Endothelial cell of umbilical vein (primary cell): ENCODE measurements around the gene CCBE1. TPM values are rescaled to one million over a fixed set of nuclear protein-coding genes. Genes with fewer than 3 reads are reported as not detected.
A peak's percentile ranks its signal among the peaks of the same experiment; 100 is the strongest.

Experiments
- BruUV-seq: library from RNA; stranded (reverse); fragments of 400-500 nt; replicated peaks from 2 replicates; lab custom pipeline; 2021; lab: Mats Ljungman, UMichigan
- CTCF ChIA-PET: fragments of 300-600, 350-600 bp; sonication (Branson Sonifier 250); formaldehyde crosslinking; loops from one replicate; lab custom pipeline; 2021; ENCODE audit warnings: antibody characterized with exemption, inconsistent platforms; lab: Charles Lee
- POLR2A ChIA-PET: fragments of 300-600, 350-600 bp; sonication (Branson Sonifier 250); formaldehyde crosslinking; loops from one replicate; lab custom pipeline; 2021; ENCODE audit warnings: antibody characterized with exemption, inconsistent platforms; lab: Charles Lee
- DNase-seq: peaks from one replicate; pipeline ENCODE4 v3.0.0-alpha.2; 2011; ENCODE audit warnings: low read depth, low spot score
- FAIRE-seq: peaks from 2 replicates; lab custom pipeline; 2011; peaks lifted over from hg19 to GRCh38; lab: Jason Lieb, UNC
- H2AFZ ChIP-seq: 2 replicates; pipeline ENCODE4 v1.6.0; 2012; ENCODE audit warnings: low read depth, low read length, control low read depth, inconsistent platforms
- H3K27ac ChIP-seq: 2 replicates; pipeline ENCODE4 v1.5.1; 2011; ENCODE audit warnings: low read depth, mild to moderate bottlenecking, control low read depth, low read length, moderate library complexity; ENCODE audit not compliant: insufficient read depth
- H3K27me3 ChIP-seq, 2 experiments: 2 replicates each; pipeline versions ENCODE4 v1.6.0 to v1.6.1; 2011; ENCODE audit warnings: low read length in 2 of 2, mixed read lengths in 1 of 2; ENCODE audit not compliant: control insufficient read depth in 2 of 2, insufficient read depth in 2 of 2
- H3K36me3 ChIP-seq, 2 experiments: 2 replicates in 1 of 2; 3 replicates in 1 of 2; pipeline ENCODE4 v1.5.1; 2011; ENCODE audit warnings: low read length in 2 of 2, mild to moderate bottlenecking in 1 of 2, moderate library complexity in 1 of 2; ENCODE audit not compliant: control insufficient read depth in 2 of 2, insufficient read depth in 2 of 2; ENCODE audit errors: extremely low read depth in 1 of 2
- H3K4me1 ChIP-seq: 3 replicates; pipeline ENCODE4 v1.5.1; 2011; ENCODE audit warnings: mild to moderate bottlenecking, low read length; ENCODE audit not compliant: control insufficient read depth, insufficient read depth; ENCODE audit errors: extremely low read depth
- H3K4me2 ChIP-seq: 2 replicates; pipeline ENCODE4 v1.6.1; 2011; ENCODE audit warnings: low read length, control low read depth, mixed read lengths; ENCODE audit not compliant: insufficient read depth
- H3K4me3 ChIP-seq, 3 experiments: fragments of 200-600 bp in 1 of 3; sonication (generic), shearing (Covaris generic) in 1 of 3; replicated peaks in 1 of 3; 2 replicates each; pipeline ENCODE4 v1.5.1; 2011 to 2016; ENCODE audit warnings: control low read depth in 3 of 3, low read length in 3 of 3, mild to moderate bottlenecking in 2 of 3, inconsistent platforms in 1 of 3, low read depth in 1 of 3, moderate library complexity in 1 of 3; ENCODE audit not compliant: insufficient read depth in 1 of 3
- H3K79me2 ChIP-seq: 2 replicates; pipeline ENCODE4 v1.6.0; 2012; ENCODE audit warnings: low read length, inconsistent platforms; ENCODE audit not compliant: control insufficient read depth, insufficient read depth
- H3K9ac ChIP-seq: replicated peaks from 2 replicates; pipeline ENCODE3; 2011; ENCODE audit warnings: low read length, control low read depth; ENCODE audit not compliant: insufficient read depth; ENCODE audit errors: extremely low read depth
- H3K9me1 ChIP-seq: replicated peaks from 3 replicates; pipeline ENCODE4 v1.6.0; 2011; ENCODE audit warnings: mild to moderate bottlenecking, low read length; ENCODE audit not compliant: control insufficient read depth, insufficient read depth; ENCODE audit errors: extremely low read depth
- H3K9me3 ChIP-seq: replicated peaks from 2 replicates; pipeline ENCODE4 v1.5.1; 2012; ENCODE audit warnings: low read length, inconsistent platforms; ENCODE audit not compliant: control insufficient read depth, insufficient read depth
- H4K20me1 ChIP-seq: replicated peaks from 2 replicates; pipeline ENCODE3; 2011; ENCODE audit warnings: mild to moderate bottlenecking, low read length; ENCODE audit not compliant: control insufficient read depth, insufficient read depth; ENCODE audit errors: extremely low read depth
- CTCF ChIP-seq, 2 donors: IDR thresholded peaks; 1 replicate in 1 of 2; 2 replicates in 1 of 2; pipeline ENCODE4 v1.5.1; 2011; ENCODE audit warnings: low read length in 2 of 2, mild to moderate bottlenecking in 2 of 2, moderate library complexity in 2 of 2, control low read depth in 1 of 2, inconsistent platforms in 1 of 2, low read depth in 1 of 2; ENCODE audit not compliant: insufficient read depth in 1 of 2; ENCODE audit errors: extremely low read depth in 1 of 2
- EZH2 ChIP-seq: IDR thresholded peaks from 2 replicates; pipeline ENCODE4 v1.6.1; 2012; ENCODE audit warnings: borderline replicate concordance, low read depth, mild to moderate bottlenecking, moderate library complexity, low read length, inconsistent platforms; ENCODE audit not compliant: severe bottlenecking
- FOS ChIP-seq: IDR thresholded peaks from 2 replicates; pipeline ENCODE4 v1.6.1; 2011; ENCODE audit warnings: mild to moderate bottlenecking, low read length, moderate library complexity, borderline replicate concordance; ENCODE audit not compliant: insufficient read depth
- GATA2 ChIP-seq: IDR thresholded peaks from 2 replicates; pipeline ENCODE4 v1.7.0; 2011; ENCODE audit warnings: low read depth, mild to moderate bottlenecking, moderate library complexity, mixed read lengths, low read length; ENCODE audit not compliant: insufficient read length, insufficient read depth
- JUN ChIP-seq: IDR thresholded peaks from 2 replicates; pipeline ENCODE4 v1.6.1; 2011; ENCODE audit warnings: borderline replicate concordance, low read depth; ENCODE audit not compliant: insufficient read length, insufficient read depth
- MAX ChIP-seq: IDR thresholded peaks from 2 replicates; pipeline ENCODE4 v1.6.1; 2011; ENCODE audit not compliant: insufficient read depth, insufficient read length
- MYC ChIP-seq: IDR thresholded peaks from one replicate; pipeline ENCODE4 v1.6.1; 2011; ENCODE audit warnings: mild to moderate bottlenecking, low read depth, low read length
- POLR2A ChIP-seq: IDR thresholded peaks from 2 replicates; pipeline ENCODE4 v1.6.1; 2012; ENCODE audit warnings: low read depth, mild to moderate bottlenecking, control low read depth, low read length
- POLR2AphosphoS5 ChIP-seq: IDR thresholded peaks from 2 replicates; pipeline ENCODE4 v1.6.1; 2012; ENCODE audit warnings: low read depth, mild to moderate bottlenecking, control low read depth, low read length, moderate library complexity; ENCODE audit not compliant: insufficient read depth
- dilution Hi-C: fragments of 300-500 bp; cut with MboI; formaldehyde crosslinking; loops from one replicate; pipeline ENCODE4 v1.15.0; 2019; ENCODE audit warnings: low sequenced_read_pairs; ENCODE audit not compliant: extremely low pct_ligation_motif_present
- intact Hi-C: fragments of 100-400 bp; cut with micrococcal nuclease; formaldehyde crosslinking; loops from one replicate; pipeline ENCODE4 v1.10.0; 2022
- polyA plus RNA-seq, 4 experiments: library from polyadenylated mRNA; depleted of rRNA in 3 of 4; stranded (reverse) in 3 of 4; unstranded in 1 of 4; fragments of >200 nt; gene quantifications; 2 replicates each; pipeline versions ENCODE4 v1.2.1 to v1.2.3, GENCODE V29; 2011 to 2012; ENCODE audit warnings: missing spikeins in 1 of 4
- total RNA-seq: library from RNA; stranded (reverse); gene quantifications from 2 replicates; pipeline ENCODE4 v1.2.3, GENCODE V29; 2021

The CCBE1 gene
- total and polyA plus RNA-seq, 2 donors (not counting 3 experiments of a cell fraction or from before 2014, with no cell fraction given): 0.04 TPM; not detected in 1

DNA sequence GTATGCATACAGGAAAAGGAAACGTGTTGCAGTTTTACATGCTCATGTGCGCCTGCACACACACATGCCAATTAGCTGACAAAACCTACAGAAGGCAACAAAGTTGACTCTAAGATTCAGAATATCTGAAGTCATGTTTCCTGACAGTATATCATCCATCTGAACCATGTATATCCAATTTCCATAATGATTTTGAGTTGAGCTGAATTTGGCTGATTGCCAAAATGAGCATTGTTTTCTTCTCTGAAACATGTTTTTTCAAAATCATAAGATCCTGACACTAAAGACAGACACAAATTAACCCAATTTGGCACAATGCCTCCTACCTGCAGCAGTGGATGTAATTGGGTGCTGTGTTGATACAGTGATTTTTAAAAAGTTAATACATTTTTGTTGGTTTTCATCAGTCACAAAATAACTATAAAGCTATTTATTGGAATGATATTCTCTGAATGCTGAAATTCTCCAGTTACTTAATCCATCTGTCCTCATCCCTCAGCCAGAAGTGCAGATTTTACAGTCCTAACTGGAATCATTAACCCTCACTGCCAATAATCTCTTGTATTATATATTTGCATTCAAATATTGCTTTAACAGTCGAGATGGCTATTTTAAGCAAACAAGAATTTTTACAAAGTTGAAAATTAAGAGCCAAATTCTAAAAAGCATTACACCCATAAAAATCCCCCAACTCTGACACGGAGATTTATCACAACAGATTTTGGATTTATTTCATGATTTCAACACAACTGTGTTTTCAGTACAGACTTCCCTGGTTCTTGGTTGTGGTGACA is 176.5 kb downstream of the CCBE1 start:
- H3K36me3 ChIP-seq: no peaks in the 10 kb centered on the region
- ChIA-PET POLR2A (no interaction called here), CTCF (no interaction called here)
- no peak overlapping the region for H2AFZ ChIP-seq
- H3K4me2 ChIP-seq: no peak overlapping the region
- no peak overlapping the region for H3K27ac ChIP-seq
- intact Hi-C loops (no loop called here), dilution Hi-C loops (no loop called here)
- H3K9ac ChIP-seq: no peak overlapping the region
- H3K9me3 ChIP-seq: no peaks in the 10 kb centered on the region
- H3K27me3 ChIP-seq: no peaks in the 10 kb centered on the region
- H4K20me1 ChIP-seq: no peaks in the 10 kb centered on the region
- no peak overlapping the region for H3K4me3 ChIP-seq
- H3K9me1 ChIP-seq: no peaks in the 10 kb centered on the region
- peak; percentile 10 for DNase-seq
- peaks cover 4% of the 10 kb centered on the region for H3K4me1 ChIP-seq
- TF ChIP-seq POLR2AphosphoS5: no peak
- TF ChIP-seq GATA2: no peak
- no peak for TF ChIP-seq CTCF (IDR thresholded peaks at IDR 0.05; ENCODE audit: extremely low read depth in 1 of 2, insufficient read depth in 1 of 2, low read depth in 1 of 2, low read length in 2 of 2)
- no peak for TF ChIP-seq MYC
- no peak for TF ChIP-seq EZH2
- TF ChIP-seq JUN: no peak
- no peak for TF ChIP-seq MAX
- TF ChIP-seq POLR2A: no peak
- TF ChIP-seq FOS: no peak
- H3K79me2 ChIP-seq: no peaks in the 10 kb centered on the region
- BruUV-seq: no TSS peak
- FAIRE-seq: no peak
